Right renal cortex interstitium (tissue), 3 donors: Measurements from ENCODE around the gene DBP. TPM values are rescaled to one million over a fixed set of nuclear protein-coding genes. Genes with fewer than 3 reads are reported as not detected.

Source experiments
- DNase-seq, 3 donors: peaks; one replicate each; pipeline ENCODE4 v3.0.0-alpha.2; 2013; ENCODE audit warnings: low read depth in 3 of 3, low spot score in 2 of 3
- polyA plus RNA-seq, 3 donors: library from polyadenylated mRNA; unstranded; fragments of 120-200 nt; gene quantifications; one replicate each; pipeline ENCODE4 v1.2.1, GENCODE V29; 2013; ENCODE audit not compliant: insufficient read length in 3 of 3

Gene DBP
- polyA plus RNA-seq, 3 donors = 9.3 to 11.0 (median 10.5) TPM

GRCh38 chr19:48629599-48630295 lies 7.4 kb downstream of the DBP start:
- no peak for DNase-seq

DNA sequence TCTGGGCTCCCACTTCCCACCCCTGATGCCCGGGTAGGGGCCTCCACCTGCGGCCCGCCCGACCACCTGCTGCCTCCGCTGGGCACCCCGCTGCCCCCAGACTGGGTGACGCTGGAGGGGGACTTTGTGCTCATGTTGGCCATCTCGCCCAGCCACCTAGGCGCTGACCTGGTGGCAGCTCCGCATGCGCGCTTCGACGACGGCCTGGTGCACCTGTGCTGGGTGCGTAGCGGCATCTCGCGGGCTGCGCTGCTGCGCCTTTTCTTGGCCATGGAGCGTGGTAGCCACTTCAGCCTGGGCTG lies 7.9 kb downstream of the DBP start:
- no peak for DNase-seq

GRCh38 chr19:48628486-48629296 lies 8.5 kb downstream of the DBP start:
- no peak for DNase-seq

DNA sequence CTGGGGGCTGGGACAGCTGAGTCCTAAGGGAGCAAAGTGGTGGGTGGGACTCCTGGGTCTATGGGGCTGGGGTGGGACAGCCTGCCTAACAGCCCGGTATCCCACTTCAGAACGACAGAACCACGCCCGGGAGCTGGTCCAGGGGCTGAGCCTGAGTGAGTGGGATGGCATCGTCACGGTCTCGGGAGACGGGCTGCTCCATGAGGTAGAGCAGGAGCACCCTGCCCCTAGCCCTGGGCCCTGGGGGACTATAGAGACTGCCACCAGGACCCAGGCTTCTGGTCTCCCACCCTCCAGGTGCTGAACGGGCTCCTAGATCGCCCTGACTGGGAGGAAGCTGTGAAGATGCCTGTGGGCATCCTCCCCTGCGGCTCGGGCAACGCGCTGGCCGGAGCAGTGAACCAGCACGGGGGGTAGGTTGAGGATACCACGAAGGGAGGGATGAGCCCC lies 9.3 kb downstream of the DBP start:
- DNase-seq = no peak

GRCh38 chr19:48627201-48627864 lies 9.8 kb downstream of the DBP start:
- no peak for DNase-seq

DNA sequence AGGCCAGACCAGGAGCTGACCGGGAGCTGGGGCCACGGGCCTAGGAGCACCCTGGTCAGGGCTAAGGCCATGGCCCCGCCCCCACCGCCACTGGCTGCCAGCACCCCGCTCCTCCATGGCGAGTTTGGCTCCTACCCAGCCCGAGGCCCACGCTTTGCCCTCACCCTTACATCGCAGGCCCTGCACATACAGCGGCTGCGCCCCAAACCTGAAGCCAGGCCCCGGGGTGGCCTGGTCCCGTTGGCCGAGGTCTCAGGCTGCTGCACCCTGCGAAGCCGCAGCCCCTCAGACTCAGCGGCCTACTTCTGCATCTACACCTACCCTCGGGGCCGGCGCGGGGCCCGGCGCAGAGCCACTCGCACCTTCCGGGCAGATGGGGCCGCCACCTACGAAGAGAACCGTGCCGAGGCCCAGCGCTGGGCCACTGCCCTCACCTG lies 11.3 kb downstream of the DBP start:
- DNase-seq = no peak

DNA sequence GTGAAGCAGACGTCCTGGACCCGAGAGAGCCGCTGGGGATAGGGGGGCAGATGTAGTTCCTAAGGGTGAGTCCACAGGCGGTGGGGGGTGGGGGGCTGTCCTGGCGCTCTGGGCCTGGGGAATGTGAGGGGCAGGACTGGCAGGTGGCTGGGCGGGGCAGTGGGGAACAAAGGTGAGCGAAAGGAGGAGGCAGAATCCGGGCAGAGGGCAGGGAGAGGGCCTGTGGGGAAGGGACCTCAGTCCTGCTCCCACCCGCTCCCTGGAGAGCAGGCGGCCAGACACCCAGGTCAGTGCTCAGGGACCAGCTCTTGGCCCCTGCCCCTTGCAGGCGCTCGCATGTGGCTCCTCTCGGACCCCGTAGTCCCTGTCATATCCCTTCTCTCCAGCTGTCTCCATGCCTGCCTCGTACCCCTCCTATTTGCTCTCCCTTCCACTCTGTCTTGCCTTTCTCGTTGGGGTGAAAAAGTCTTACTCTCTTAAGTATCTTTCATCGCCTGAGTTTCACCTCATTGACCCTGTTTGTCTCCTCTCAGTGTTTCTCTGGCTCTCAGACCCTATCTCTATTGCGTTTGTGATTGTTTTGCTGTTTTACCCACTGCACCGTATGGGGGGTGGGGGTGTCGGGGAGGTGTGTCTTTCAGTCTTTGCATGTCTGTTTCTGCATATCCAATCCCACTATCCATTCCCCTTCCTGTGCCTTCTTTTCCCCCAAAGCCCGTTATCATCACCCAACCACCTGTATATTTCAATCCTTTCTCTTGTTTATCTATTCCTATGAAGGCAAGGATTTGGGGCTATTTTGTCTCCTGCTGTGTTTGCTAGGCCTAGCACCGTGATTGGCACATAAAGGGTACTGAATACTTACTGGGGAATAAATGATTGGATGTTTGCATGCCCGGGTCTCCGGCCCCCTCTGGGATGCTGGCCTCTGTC lies 12.1 kb downstream of the DBP start:
- DNase-seq = no peak

GRCh38 chr19:48624067-48624594 lies 13.0 kb downstream of the DBP start:
- peak; percentile 86 to 95 (median 90) for DNase-seq

DNA sequence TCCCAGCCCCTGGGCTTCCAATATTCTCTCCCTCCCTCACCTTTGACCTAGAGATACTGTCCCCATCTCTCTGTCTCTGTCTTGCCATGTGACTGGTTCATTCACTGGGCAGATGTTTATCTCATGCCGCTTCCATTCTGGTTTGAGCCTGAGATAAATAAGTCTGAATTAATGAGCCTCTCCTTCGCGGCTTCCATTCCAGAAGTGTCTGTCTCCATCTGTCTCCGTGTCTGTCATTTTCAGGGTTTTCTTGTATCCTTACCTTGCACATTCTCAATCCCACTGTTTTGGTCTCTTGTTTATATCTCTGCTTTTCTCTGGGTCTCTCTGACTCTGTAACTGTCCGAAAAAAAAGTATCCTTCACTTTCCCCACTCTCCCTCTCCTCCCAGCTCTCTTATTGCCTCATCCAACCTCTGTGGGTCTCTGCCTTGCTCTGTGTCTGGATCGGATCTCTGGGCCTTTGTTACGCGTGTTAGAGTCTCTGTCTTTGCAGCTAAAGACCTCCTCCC lies 13.6 kb downstream of the DBP start:
- DNase-seq = no peak

- DNase-seq = no peak
Observed at GRCh38 chr19:48619692-48620585, 17.2 kb downstream of the DBP start.

DNA sequence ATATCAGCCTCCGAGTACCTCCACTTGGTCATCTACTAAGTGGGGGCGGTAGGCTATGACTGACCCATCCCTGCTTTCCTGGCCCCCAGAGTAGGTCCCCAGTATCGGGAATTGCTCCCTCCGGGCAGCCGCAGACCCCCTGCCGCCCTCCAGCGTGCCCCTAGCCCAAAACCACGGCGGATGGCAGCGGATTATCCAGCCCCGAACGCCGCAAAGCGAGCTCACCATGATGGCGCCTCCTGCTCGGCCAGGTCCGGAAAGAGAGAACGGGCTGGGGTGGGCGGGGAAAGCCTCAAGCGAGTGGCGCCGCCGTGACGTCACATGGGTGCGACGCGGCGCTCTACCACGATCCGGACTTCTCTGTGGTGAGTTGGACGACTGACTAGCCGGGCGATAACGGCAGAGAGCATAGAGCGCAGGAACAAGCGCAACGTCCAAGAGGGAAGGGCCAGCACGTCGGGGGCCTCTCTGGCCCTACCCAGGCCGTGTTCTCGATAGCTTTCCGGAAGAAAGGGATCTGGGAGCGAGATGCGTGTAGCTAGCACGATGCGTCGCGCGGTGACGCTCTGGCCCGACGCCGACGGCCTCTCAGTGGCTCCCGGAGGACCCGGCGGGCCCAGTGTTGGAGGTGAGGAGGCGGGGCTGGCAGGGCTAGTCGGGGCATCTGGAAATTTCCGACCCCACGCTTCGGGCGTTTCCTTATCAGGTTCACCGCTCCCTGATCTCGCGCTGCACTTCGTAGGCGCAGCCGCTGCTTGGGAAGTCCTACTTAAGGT lies 18.1 kb downstream of the DBP start, which contains the start of the genes RPL18 and SPHK2:
RPL18 (minus strand) TSS at position 263 of the 776 bp plus-strand sequence; CDS start at position 228, 35 bp downstream.
SPHK2 (plus strand) TSS at position 591 of the 776 bp plus-strand sequence. CDS start 1,009 bp downstream, outside the sequence.
- peak; percentile 94 to 98 (median 97) for DNase-seq

- no peak for DNase-seq
Observed at GRCh38 chr19:48618278-48618915, 18.8 kb downstream of the DBP start.

DNA sequence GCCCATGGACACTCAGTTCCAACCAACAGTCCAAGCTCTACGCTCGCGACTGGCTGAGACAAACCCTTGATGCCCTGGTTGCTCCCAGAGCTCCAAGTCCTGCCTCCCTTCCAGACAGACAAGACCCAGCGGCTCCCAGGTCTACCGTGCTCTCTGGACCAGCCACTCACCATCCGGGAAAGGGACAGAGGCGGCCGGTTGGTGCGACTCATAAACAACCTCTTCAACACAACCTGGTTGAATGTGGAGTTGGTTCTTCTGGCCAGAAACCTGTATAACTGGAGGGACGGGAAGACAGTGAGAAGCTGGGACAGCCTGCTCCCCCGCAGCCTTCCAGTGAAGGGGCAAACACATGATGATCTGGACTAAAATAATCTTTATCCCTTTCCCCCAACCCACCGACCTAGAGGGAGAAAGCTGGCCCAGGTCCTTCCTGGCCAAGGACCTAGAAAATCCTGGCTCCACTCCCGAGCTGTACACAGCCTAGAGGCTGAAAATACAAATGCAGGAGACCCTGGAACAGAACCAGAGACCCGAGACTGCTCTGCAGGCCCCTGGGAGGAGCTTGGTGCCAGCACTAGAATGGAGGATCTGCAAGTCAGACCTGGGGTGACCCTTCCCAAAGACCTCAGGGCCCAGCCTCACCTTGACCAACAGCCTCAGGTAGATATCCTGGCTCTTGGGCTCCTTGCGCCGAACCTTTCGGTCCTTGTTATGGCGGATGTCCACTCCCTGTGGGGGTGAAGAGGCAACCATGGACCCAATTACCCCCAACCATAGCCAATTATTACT lies 19.8 kb downstream of the DBP start:
- DNase-seq = no peak

DNA sequence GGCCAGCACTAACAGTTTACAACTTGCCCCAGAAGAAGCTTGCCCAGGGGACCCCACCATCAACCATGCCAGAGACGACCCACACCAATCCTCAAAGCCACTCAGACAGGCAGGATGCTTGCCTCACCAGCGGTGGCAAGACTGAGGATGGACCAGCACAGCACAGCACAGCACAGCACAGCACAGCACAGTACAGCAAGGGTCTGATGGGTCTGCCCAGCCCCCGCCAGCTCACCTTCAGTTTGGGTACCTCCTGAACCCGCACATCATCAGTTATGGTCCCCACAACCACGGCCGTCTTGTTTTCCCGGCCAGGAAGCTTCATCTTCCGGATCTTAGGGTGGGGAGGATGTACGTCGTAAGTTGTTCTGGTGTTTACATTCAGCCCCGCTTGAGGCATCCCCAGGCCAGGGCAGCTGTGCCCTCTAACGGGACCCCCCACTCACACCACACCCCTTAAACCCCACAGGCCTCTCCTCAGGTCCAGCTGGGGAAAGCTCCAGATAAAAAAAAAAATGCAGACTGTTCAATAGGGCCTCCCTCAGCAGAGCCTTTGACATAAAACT lies 20.6 kb downstream of the DBP start:
- DNase-seq = no peak

DNA sequence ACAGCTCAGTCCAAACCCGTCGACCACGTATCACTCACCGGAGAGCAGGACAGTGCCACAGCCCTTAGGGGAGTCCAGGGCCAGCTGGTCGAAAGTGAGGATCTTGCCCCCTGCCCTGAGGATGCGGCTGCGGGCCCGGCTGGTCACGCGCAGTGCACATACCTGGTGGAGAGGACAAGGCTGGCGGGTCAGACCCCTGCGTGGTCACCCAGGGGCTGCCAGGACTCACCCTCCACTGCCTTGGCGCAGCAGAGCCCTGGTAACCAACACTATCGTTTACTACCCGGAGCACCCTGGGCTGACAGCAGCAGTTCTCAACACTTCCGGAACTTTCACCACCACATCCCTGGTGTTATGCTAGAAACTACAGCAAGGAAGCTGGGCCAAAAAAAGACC lies 21.1 kb downstream of the DBP start:
- no peak for DNase-seq

DNA sequence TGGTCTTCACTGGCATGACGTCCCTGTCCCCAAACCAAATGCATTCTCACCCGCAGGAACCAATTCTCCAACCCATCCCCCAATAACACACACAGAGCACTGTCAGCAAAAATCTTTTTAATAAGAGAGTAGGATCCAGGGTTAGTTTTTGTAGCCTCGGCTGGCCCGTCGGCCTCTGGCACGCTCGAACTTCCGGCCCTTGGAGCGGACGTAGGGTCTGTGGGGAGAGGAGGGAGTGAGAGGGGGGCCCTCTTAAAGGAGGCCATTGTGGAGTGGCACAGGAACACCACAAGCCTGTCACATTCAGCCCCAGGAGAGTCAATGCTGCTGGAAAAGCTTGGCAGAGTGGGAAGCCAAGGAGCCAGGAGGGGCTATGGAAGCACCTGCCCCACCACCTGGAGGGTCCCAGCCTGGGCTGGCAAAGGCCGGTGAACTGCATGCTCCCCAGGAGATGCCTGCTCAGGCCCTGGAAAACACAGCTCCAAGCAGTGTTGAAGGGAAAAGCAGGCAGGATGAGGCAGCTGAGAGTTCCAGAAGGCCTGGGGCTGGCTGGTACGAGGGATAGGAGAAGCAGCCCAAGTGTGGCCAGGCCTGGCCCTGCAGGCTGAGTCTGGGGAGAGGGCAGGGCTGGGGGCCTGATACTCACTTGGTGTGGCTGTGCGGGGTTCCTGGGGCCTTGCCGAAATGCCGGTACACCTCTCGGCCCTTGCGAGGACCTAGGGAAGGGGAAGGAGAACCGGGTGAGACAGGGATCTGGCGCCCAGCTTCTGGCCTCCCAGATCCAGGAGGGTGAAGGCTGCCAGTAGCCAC lies 21.7 kb downstream of the DBP start:
- no peak for DNase-seq
